ENCODE results near the gene ETNPPL. TPM values are rescaled to one million over a fixed set of nuclear protein-coding genes. Genes with fewer than 3 reads are reported as not detected.

ETNPPL gene
- total RNA-seq, 1 experiment from 2014 or later: not detected

DNA sequence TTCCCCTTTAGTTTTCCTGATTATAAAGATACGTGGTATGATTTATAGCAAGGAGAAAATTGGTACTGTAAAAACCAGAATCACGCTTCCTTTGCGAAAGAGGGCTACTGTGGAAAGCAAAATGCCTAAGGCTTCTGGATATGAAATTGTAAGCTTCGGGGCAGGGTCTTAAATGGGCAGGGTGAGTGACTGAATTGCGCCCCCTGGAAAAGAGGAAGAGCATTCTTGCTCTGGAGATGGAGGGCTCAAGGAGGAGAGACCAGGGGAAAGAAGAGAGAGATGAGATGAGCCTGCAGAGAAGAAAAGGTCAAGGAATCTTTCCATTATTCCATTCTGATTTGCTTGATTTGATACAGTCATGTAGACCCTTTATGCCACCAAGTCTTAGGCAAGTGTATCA is 13.1 kb upstream of the ETNPPL start:
- H2AFZ ChIP-seq: no peak overlapping the region
- no peak overlapping the region for H3K4me2 ChIP-seq
- H3K4me1 ChIP-seq (replicated peaks; ENCODE audit: insufficient read depth): no peaks in the 10 kb centered on the region
- ChIA-PET CTCF (no interaction called here), POLR2A (ENCODE audit: unreplicated experiment) (no interaction called here)
- BruUV-seq (replicated peaks): no TSS peak
- no peaks in the 10 kb centered on the region for H4K20me1 ChIP-seq (ENCODE audit: insufficient read depth)
- no peaks in the 10 kb centered on the region for H3K9me2 ChIP-seq (ENCODE audit: insufficient read depth)
- H3K9me3 ChIP-seq (ENCODE audit: insufficient read depth, low read depth): no peaks in the 10 kb centered on the region
- H3K27me3 ChIP-seq (ENCODE audit: insufficient read depth, low read depth): no peaks in the 10 kb centered on the region
- H3K27ac ChIP-seq: no peak overlapping the region
- H3F3A ChIP-seq (ENCODE audit: insufficient read depth, low read depth): no peaks in the 10 kb centered on the region
- TF ChIP-seq, protein P1, sequence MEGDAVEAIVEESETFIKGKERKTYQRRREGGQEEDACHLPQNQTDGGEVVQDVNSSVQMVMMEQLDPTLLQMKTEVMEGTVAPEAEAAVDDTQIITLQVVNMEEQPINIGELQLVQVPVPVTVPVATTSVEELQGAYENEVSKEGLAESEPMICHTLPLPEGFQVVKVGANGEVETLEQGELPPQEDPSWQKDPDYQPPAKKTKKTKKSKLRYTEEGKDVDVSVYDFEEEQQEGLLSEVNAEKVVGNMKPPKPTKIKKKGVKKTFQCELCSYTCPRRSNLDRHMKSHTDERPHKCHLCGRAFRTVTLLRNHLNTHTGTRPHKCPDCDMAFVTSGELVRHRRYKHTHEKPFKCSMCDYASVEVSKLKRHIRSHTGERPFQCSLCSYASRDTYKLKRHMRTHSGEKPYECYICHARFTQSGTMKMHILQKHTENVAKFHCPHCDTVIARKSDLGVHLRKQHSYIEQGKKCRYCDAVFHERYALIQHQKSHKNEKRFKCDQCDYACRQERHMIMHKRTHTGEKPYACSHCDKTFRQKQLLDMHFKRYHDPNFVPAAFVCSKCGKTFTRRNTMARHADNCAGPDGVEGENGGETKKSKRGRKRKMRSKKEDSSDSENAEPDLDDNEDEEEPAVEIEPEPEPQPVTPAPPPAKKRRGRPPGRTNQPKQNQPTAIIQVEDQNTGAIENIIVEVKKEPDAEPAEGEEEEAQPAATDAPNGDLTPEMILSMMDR (conservative IDR thresholded peaks at IDR 0.05): no peak
- no peak for TF ChIP-seq EZH2 (IDR thresholded peaks at IDR 0.05; ENCODE audit: low read depth)
- DNase-seq: no peak
- H3K4me3 ChIP-seq: no peak overlapping the region
- H3K36me3 ChIP-seq (ENCODE audit: low read depth): no peaks in the 10 kb centered on the region
- H3K79me2 ChIP-seq (ENCODE audit: low read depth): no peaks in the 10 kb centered on the region
- intact Hi-C loops (cut with micrococcal nuclease; ENCODE audit: unreplicated experiment): no loop called here

DNA sequence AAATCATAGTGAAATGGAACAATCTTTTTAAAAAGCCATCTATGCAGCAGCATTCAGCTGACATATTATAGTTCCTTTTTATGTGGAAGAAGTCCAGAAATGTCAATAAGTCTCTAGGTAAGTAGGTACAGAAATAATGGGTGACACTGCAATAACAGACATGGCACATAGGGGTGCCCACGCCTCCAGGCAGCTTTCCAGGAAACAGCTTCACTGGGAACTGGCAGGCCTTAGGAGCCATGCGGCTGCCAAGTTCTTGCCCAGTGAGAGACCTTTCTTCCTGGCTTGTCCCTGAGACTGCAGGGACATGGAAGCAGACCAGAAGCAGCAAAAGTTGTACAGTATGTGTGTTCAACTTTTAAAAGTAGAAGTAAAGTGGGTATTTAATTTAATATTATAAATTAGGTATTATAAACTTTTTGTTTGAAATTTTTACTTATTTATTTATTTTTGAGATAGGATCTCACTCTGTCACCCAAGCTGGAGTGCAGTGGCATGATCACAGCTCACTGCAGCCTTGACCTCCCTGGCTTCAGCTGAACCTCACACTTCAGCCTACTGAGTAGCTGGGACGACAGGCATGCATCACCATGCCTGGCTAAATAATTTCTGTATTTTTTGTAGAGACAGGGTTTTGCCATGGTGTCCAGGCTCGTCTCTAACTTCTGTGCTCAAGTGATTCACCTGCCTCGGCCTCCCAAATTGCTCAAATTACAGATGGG is 12.1 kb upstream of the ETNPPL start:
- TF ChIP-seq, protein P1 (conservative IDR thresholded peaks at IDR 0.05): no peak
- no peak for TF ChIP-seq EZH2 (IDR thresholded peaks at IDR 0.05; ENCODE audit: low read depth)
- Histone ChIP-seq H4K20me1 (ENCODE audit: insufficient read depth) (no peaks in the 10 kb centered on the region), H3K27me3 (ENCODE audit: insufficient read depth, low read depth) (no peaks in the 10 kb centered on the region), H2AFZ (no peak overlapping the region), H3F3A (ENCODE audit: insufficient read depth, low read depth) (no peaks in the 10 kb centered on the region), H3K79me2 (ENCODE audit: low read depth) (no peaks in the 10 kb centered on the region), H3K9me2 (ENCODE audit: insufficient read depth) (no peaks in the 10 kb centered on the region), H3K4me3 (no peak overlapping the region), H3K9me3 (ENCODE audit: insufficient read depth, low read depth) (no peaks in the 10 kb centered on the region), H3K4me2 (no peak overlapping the region), H3K36me3 (ENCODE audit: low read depth) (no peaks in the 10 kb centered on the region), H3K4me1 (replicated peaks; ENCODE audit: insufficient read depth) (no peaks in the 10 kb centered on the region), H3K27ac (no peak overlapping the region)
- CTCF ChIA-PET: no interaction called here
- BruUV-seq (replicated peaks): no TSS peak
- intact Hi-C loops (cut with micrococcal nuclease; ENCODE audit: unreplicated experiment): no loop called here
- DNase-seq: no peak
- POLR2A ChIA-PET (ENCODE audit: unreplicated experiment): no interaction called here

DNA sequence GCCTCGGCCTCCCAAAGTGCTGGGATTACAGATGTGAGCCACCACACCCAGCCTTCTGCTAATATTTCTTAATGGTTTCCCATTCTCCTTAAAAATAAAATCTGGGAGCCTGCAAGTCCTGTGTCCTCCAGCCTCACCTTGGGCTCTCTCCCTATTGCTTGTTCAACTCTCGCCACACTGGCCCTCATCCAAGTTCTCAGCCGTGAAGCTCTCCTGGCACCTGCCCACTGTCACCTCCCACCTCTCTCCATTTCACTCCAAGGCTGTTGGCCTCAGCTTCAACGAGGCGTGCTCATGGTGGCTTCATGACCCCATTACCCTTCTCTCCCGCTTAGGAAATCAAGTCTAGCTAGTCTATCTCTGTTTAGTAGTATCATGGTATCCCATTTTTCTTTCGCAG is 9.5 kb upstream of the ETNPPL start:
- no TSS peak for BruUV-seq (replicated peaks)
- Histone ChIP-seq H3K4me2 (no peak overlapping the region), H2AFZ (no peak overlapping the region), H3K27ac (no peak overlapping the region), H3K4me1 (replicated peaks; ENCODE audit: insufficient read depth) (no peaks in the 10 kb centered on the region), H3K9me2 (ENCODE audit: insufficient read depth) (no peaks in the 10 kb centered on the region), H3K9me3 (ENCODE audit: insufficient read depth, low read depth) (no peaks in the 10 kb centered on the region), H3K27me3 (ENCODE audit: insufficient read depth, low read depth) (no peaks in the 10 kb centered on the region), H3F3A (ENCODE audit: insufficient read depth, low read depth) (no peaks in the 10 kb centered on the region), H3K79me2 (ENCODE audit: low read depth) (no peaks in the 10 kb centered on the region), H4K20me1 (ENCODE audit: insufficient read depth) (no peaks in the 10 kb centered on the region), H3K4me3 (no peak overlapping the region), H3K36me3 (ENCODE audit: low read depth) (no peaks in the 10 kb centered on the region)
- ChIA-PET POLR2A (ENCODE audit: unreplicated experiment) (no interaction called here), CTCF (no interaction called here)
- DNase-seq: no peak
- TF ChIP-seq, protein P1 (conservative IDR thresholded peaks at IDR 0.05): no peak
- no peak for TF ChIP-seq EZH2 (IDR thresholded peaks at IDR 0.05; ENCODE audit: low read depth)
- intact Hi-C loops (cut with micrococcal nuclease; ENCODE audit: unreplicated experiment): no loop called here

Data from PC-9 (cell line).